GDM1 (cell line): ENCODE results near the gene FXYD7.

ENCODE experiments used
- DNase-seq: peaks from one replicate; lab custom pipeline; 2025; lab: John Stamatoyannopoulos, UW

Gene FXYD7

DNA sequence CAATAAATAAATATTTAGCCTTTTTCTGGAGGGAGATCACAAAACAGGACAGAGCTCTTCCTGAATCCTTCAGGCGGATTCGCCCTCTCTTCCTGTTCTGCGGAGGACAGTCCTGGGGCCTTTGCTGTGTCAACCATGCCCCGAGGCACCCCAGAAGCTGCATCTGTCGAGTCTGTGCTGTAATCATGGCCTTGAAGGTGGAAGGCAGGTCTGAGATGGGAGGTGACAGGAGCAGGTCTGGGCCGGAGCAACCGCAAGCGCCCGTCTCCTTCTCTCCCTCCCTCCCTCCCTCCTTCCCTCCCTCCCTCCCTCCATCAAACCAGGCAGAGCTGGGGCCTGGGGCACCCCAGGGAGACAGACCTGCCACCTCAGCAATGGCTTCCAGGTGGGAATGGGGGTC lies 32.1 kb upstream of the FXYD7 start:
- no peak for DNase-seq

- no peak for DNase-seq
Measured at GRCh38 chr19:35112995-35113688, 29.9 kb upstream of the FXYD7 start.

DNA sequence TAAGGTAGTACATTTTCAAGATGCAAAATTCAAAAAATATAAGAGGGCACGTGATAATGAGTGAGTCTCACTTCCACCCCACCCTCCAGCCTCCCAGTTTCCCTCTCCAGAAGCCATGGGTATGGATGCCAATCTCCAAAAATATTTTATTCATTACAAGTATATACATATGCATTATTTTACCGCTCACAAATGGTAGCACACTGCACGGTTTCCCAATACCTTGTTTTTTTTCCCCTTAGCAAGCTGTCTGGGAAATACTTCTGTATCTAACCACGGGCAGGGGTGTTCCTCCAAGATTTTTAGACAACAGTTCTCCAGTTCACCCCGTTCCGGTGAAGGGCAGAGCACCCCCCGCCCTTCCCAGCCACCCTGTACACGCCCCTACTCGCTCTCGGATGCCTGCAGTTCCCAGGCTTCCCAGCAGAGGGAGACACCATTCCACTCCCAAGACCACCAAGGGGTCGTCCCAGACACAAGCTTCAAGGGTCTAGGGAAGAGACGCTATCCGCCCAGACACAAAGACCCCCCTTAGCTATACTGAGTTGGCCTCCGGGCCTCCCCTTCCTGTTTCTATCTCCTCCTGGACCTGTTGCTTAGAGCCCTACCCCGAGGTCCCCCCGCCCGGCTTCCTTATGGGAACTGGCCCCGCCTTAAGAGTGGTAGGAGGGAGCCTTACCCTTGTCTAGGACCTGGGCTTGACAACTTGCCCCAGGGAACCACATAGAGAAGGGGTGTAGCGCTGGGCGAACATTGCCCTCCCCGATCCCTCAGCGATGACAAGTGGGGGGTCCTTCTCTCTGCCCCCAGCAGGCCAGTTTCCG lies 28.5 kb upstream of the FXYD7 start:
- DNase-seq, result peak; percentile 54

GRCh38 chr19:35115177-35115951 lies 27.7 kb upstream of the FXYD7 start, which contains the start of gene FXYD3:
Gene FXYD3 (plus strand): TSS chr19:35115823. CDS start chr19:35119377, 3,554 bp downstream.
- no peak for DNase-seq

DNA sequence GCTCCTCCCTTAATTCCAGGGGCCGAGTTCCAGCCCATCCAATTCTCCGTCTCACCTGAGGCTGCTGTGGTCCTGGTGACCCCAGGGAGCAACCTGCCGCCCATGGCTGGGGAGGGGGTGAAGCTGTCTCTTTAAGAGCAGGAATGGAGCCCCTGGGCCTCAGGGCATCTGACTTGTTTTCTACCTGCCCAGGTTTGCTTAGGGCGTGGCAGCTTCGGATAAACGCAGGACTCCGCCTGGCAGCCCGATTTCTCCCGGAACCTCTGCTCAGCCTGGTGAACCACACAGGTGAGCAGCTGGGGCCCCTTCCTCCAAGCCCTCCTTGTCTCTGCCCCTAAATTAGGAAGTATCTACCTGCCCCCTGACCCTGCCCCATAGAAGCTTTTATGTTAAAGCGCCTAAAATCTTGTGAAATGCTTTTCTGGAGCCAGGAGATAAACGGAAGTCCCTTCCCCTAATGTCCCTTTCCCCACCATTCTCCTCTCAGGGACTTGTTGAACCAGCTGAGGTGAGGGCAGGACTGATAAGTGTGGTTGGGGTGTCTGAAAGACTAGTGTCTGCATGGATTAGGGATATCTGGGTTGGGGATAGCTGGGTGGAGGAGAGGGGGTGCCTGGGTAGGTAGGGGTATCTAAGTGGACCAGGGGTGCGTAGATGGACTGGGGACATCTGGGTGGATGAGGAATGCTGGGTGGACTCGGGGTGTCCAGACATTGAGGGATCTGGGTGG lies 26.8 kb upstream of the FXYD7 start:
- no peak for DNase-seq

- DNase-seq, result no peak
Measured at GRCh38 chr19:35117116-35117515, 25.9 kb upstream of the FXYD7 start.

DNA sequence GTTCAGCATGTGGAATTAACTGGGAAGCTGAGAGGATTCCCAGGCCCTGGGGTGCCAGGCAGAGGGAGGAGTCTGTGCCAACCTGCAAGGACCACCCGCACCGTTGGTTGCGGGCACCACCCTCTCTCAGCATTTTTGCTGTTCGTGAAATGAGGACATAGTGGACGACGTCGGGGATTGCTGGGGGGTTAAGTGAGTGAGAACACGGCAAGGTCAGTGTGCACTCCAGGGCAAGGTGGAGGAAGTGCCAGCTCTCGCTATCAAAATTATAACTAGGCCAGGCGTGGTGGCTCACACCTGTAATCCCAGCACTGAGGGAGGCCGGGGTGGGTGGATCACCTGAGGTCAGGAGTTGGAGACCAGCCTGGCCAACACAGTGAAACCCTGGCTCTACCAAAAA lies 25.3 kb upstream of the FXYD7 start:
- no peak for DNase-seq

DNA sequence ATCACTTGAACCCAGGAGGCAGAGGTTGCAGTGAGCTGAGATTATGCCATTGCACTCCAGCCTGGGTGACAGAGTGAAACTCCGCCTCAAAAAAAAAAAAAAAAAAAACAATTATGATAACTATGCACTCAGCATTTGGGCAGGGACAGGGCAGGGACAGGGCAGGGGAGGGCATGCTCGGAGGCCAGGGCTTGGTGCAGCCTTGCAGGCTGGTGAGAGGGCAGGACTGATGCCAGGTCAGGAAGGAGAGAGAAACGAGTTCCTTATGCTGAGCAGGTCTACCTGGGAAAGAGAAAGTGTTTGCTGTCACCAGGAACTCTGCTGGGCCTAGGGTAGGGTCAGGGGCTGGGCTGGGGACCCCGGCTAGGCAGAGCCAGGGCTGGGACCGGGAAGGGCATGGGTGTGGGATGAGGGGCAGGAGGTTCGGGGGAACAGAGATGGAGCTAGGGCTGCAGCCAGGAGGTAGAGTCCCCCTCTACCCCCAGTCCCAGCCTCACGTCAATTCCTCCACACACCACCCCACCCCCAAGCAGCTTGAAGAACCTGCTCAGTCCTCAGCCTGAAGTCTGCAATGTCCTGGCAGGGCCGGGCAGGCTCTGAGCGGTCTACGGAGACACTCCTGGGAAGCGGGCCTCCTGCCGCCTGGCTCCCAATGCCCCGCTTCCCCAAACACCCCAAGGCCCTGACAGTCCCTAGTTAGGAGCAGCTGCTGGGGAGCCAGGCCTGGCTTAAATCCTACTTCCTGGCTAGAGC lies 24.6 kb upstream of the FXYD7 start:
- DNase-seq, result no peak

GRCh38 chr19:35119091-35119490 lies 24.0 kb upstream of the FXYD7 start:
- DNase-seq, result no peak

GRCh38 chr19:35119578-35120155 lies 23.4 kb upstream of the FXYD7 start:
- no peak for DNase-seq

GRCh38 chr19:35120492-35120891 lies 22.6 kb upstream of the FXYD7 start:
- DNase-seq, result no peak

DNA sequence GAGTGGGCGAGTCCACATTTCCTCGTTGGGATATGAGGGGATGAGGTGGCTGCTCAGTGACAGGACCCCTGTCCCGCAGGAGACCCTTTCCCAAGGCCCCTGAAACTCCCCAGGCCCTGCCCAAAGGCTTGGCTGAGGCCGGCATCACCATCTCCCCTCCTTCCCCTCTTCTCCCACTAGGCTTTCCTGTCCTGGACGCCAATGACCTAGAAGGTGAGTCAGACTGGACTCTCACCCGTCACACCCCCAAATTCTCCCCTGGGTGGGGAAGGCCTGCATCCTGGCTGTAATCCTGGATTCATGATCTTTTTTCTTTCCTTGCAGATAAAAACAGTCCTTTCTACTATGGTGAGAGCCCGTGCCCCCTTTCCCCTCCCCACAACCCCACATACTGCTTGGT lies 22.2 kb upstream of the FXYD7 start:
- DNase-seq, result no peak

DNA sequence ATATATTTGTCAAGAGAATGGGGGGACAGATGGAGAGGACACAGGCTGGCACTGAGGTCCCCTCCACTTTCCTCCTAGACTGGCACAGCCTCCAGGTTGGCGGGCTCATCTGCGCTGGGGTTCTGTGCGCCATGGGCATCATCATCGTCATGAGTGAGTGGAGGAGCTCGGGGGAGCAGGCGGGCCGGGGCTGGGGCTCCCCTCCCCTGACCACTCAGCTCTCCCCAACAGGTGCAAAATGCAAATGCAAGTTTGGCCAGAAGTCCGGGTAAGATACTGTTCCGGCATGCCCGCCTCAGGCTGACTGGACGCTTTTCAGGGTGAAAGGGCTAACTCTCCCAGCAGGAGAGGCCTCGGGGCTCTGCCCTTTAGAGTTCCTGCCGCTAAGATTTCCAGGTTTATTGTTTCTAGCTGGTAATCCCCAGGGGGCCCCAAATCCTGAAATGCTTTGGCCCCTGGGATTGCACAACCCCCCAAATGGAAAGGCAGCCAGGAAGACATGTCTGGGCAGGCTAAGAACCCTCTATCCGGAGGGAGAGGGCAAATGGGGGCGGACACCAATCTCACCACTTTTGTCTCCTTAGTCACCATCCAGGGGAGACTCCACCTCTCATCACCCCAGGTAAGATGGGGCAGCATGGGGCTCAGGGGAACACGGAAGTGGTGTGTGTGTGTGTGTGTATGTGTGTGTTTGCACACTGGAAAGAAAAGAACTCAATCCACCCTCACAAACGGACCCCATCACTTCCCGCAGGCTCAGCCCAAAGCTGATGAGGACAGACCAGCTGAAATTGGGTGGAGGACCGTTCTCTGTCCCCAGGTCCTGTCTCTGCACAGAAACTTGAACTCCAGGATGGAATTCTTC lies 20.1 kb upstream of the FXYD7 start:
- no peak for DNase-seq

- no peak for DNase-seq
Measured at GRCh38 chr19:35123573-35123972, 19.5 kb upstream of the FXYD7 start.

GRCh38 chr19:35124098-35125060 lies 18.7 kb upstream of the FXYD7 start:
- DNase-seq, result no peak

- no peak for DNase-seq
Measured at GRCh38 chr19:35125270-35125717, 17.8 kb upstream of the FXYD7 start.

- DNase-seq, result no peak
Measured at GRCh38 chr19:35125749-35126623, 17.1 kb upstream of the FXYD7 start.

GRCh38 chr19:35126624-35126959 lies 16.5 kb upstream of the FXYD7 start:
- DNase-seq, result no peak
